Pancreas (tissue), 10 donors: ENCODE data around the gene SF3A1. TPM values are rescaled to one million over a fixed set of nuclear protein-coding genes. Genes with fewer than 3 reads are reported as not detected.

ENCODE experiments used
- ATAC-seq, 4 donors: fragments of 200-7000 bp; cut with Tn5 transposase; one replicate each; pipeline versions ENCODE4 v1.8.0 to v1.9.1; 2020; ENCODE audit warnings: mild to moderate bottlenecking in 4 of 4, moderate library complexity in 4 of 4
- DNase-seq, 6 donors: peaks; one replicate each; pipeline ENCODE4 v3.0.0-alpha.2; 2020
- FAIRE-seq: peaks from 2 replicates; lab custom pipeline; 2012; peaks lifted over from hg19 to GRCh38; lab: Jason Lieb, UNC
- H3K27ac ChIP-seq, 4 donors: fragments of 200-600 bp; sonication (generic); 1 replicate in 3 of 4; 2 replicates in 1 of 4; pipeline versions ENCODE4 v1.5.0 to v1.8.0; 2020
- H3K27me3 ChIP-seq, 4 donors: fragments of 200-600 bp; one replicate each; pipeline ENCODE4 v1.8.0; 2021
- H3K36me3 ChIP-seq, 3 donors: fragments of 200-600 bp; sonication (generic) in 1 of 3; one replicate each; pipeline versions ENCODE4 v1.5.0 to v1.8.0; 2020 to 2021
- H3K4me1 ChIP-seq, 3 donors: fragments of 200-600 bp; one replicate each; pipeline ENCODE4 v1.8.0; 2021
- H3K4me3 ChIP-seq, 4 donors: fragments of 200-600 bp; sonication (generic) in 2 of 4; one replicate each; pipeline versions ENCODE4 v1.5.0 to v1.8.0; 2020 to 2021
- H3K9me3 ChIP-seq, 4 donors: fragments of 200-600 bp; one replicate each; pipeline ENCODE4 v1.8.0; 2021
- CTCF ChIP-seq, 4 donors: fragments of 200-600 bp; sonication (generic) in 3 of 4; IDR thresholded peaks; one replicate each; pipeline versions ENCODE4 v1.5.0 to v1.8.0; 2021; ENCODE audit warnings: antibody characterized with exemption in 4 of 4
- WGBS, 2 donors: extraction: QIAGEN DNeasy Blood & Tissue Kit; methylation state at CpG; one replicate each; pipeline ENCODE4 v1.1.7; 2013; 5-methylcytosine and 5-hydroxymethylcytosine counted together
- intact Hi-C, 3 donors: fragments of 100-400 bp; cut with DNase I; formaldehyde crosslinking; loops; one replicate each; pipeline versions ENCODE4 v1.11.1 to v1.14.2; 2022
- polyA plus RNA-seq, 2 donors: library from polyadenylated mRNA; stranded (reverse); fragments of 200-250 nt; gene quantifications; one replicate each; pipeline ENCODE4 v1.2.3, GENCODE V29; 2013
- total RNA-seq, 6 donors: library from RNA; stranded (reverse); fragmentation: NEBNext Ultra II Directional in 4 of 6; extraction: Animal tissue kit (Norgen Biotek cat#: 25700) in 4 of 6; gene quantifications; one replicate each; pipeline versions ENCODE4 v1.2.1 to v1.2.4, GENCODE V29; 2021 to 2023
- donor health status: healthy with polysubstance abuse.
- donor health status: DM: no; HTN: no; CAD: no; lungs with moderate emphysema.
- donor health status: DM: no; HTN: no; CAD: no.
- donor health status: control.
- donor health status: control.
- donor health status: Bipolar disorder and iron deficiency.
- donor health status: DM: yes; HTN: yes; CAD: no.
- donor health status: DM: no; HTN: no; CAD: no.
- donor health status: DM: no; HTN: no; CAD: no.
- donor health status: DM: yes; HTN: yes; CAD: no.

Gene SF3A1
- total and polyA plus RNA-seq, 8 donors: 19.2 to 102 (median 85.8) TPM

GRCh38 chr22:30321461-30321860, 35.2 kb downstream of the SF3A1 start:
- Histone ChIP-seq H3K27me3 (no peaks in the 10 kb centered on the region), H3K27ac (no peak overlapping the region), H3K4me3 (no peak overlapping the region), H3K36me3 (no peaks in the 10 kb centered on the region), H3K4me1 (peaks cover 0 to 24% (median 7%) of the 10 kb centered on the region in 3 donors), H3K9me3 (no peaks in the 10 kb centered on the region)
- ATAC-seq: no peak
- TF ChIP-seq CTCF (IDR thresholded peaks at IDR 0.05): no peak
- FAIRE-seq: no peak
- intact Hi-C loops: no loop called here
- no peak for DNase-seq
- WGBS, 2 donors: 85 to 92% methylated on average over 2 of the region's 2 CpGs

- ATAC-seq: no peak
- peaks cover 0 to 17% (median 7%) of the 10 kb centered on the region in 3 donors for H3K4me1 ChIP-seq
These were observed 36.6 kb downstream of the SF3A1 start for GRCh38 chr22:30320021-30320556.

GRCh38 chr22:30318799-30319419, 37.8 kb downstream of the SF3A1 start:
- DNase-seq (no peak), ATAC-seq (no peak), FAIRE-seq (no peak)
- no peak for TF ChIP-seq CTCF (IDR thresholded peaks at IDR 0.05)
- H3K27me3 ChIP-seq: no peaks in the 10 kb centered on the region
- peaks cover 0 to 5% (median 0%) of the 10 kb centered on the region in 3 donors for H3K4me1 ChIP-seq
- 89 to 90% methylated on average over 7 of the region's 7 CpGs for WGBS, 2 donors
- no peak overlapping the region for H3K4me3 ChIP-seq
- intact Hi-C loops: no loop called here
- H3K36me3 ChIP-seq: no peaks in the 10 kb centered on the region
- no peak overlapping the region for H3K27ac ChIP-seq
- H3K9me3 ChIP-seq: no peaks in the 10 kb centered on the region

More at GRCh38 chr22:30320021-30320556, 36.6 kb downstream of the SF3A1 start:
- intact Hi-C loops: no loop called here
- no peak overlapping the region for H3K27ac ChIP-seq
- H3K27me3 ChIP-seq: no peaks in the 10 kb centered on the region
- no peaks in the 10 kb centered on the region for H3K36me3 ChIP-seq
- H3K9me3 ChIP-seq: no peaks in the 10 kb centered on the region
- H3K4me3 ChIP-seq: no peak overlapping the region
- no peak for TF ChIP-seq CTCF (IDR thresholded peaks at IDR 0.05)
- DNase-seq (no peak), FAIRE-seq (no peak)
- WGBS, 2 donors: 94 to 100% methylated on average over 3 of the region's 3 CpGs

- intact Hi-C loops: no loop called here
- FAIRE-seq (no peak), DNase-seq (no peak), ATAC-seq (no peak)
- Histone ChIP-seq H3K4me1 (peaks cover 0 to 4% (median 0%) of the 10 kb centered on the region in 3 donors), H3K4me3 (no peak overlapping the region), H3K9me3 (no peaks in the 10 kb centered on the region), H3K36me3 (no peaks in the 10 kb centered on the region), H3K27me3 (no peaks in the 10 kb centered on the region), H3K27ac (no peak overlapping the region)
- no peak for TF ChIP-seq CTCF (IDR thresholded peaks at IDR 0.05)
- 93 to 94% methylated on average over 1 of the region's 1 CpG for WGBS, 2 donors
These were observed 38.9 kb downstream of the SF3A1 start for GRCh38 chr22:30317778-30318177.

- Histone ChIP-seq H3K36me3 (no peaks in the 10 kb centered on the region), H3K27ac (no peak overlapping the region), H3K9me3 (no peaks in the 10 kb centered on the region), H3K4me1 (peaks cover 9 to 15% (median 10%) of the 10 kb centered on the region in 3 donors), H3K27me3 (no peaks in the 10 kb centered on the region), H3K4me3 (no peak overlapping the region)
- 90 to 91% methylated on average over 2 of the region's 2 CpGs for WGBS, 2 donors
- ATAC-seq: no peak
- DNase-seq: no peak
- intact Hi-C loops: no loop called here
- no peak for FAIRE-seq
- no peak for TF ChIP-seq CTCF (IDR thresholded peaks at IDR 0.05)
These were observed 40.6 kb downstream of the SF3A1 start for GRCh38 chr22:30315962-30316576.
